Esophagus squamous epithelium (tissue), 4 donors: ENCODE measurements around the gene CREBBP.

ENCODE experiments used
- POLR2A ChIP-seq, 4 donors: fragments of 450-650 bp; IDR thresholded peaks; one replicate each; pipeline ENCODE4 v1.6.1; 2017; ENCODE audit warnings: antibody characterized with exemption in 4 of 4, mild to moderate bottlenecking in 4 of 4, moderate library complexity in 3 of 4
- TF ChIP-seq, protein P1 (sequence below), 6 experiments: fragments of 450-650 bp in 4 of 6; fragments of 200-600 bp in 2 of 6; sonication (generic) in 2 of 6; IDR thresholded peaks; one replicate each; pipeline ENCODE4 v1.5.1; 2016 to 2019; ENCODE audit warnings: antibody characterized with exemption in 6 of 6, mild to moderate bottlenecking in 4 of 6, moderate library complexity in 4 of 6

GRCh38 chr16:3825940-3826339 lies 54.6 kb downstream of the CREBBP start:
- TF ChIP-seq, protein P1, sequence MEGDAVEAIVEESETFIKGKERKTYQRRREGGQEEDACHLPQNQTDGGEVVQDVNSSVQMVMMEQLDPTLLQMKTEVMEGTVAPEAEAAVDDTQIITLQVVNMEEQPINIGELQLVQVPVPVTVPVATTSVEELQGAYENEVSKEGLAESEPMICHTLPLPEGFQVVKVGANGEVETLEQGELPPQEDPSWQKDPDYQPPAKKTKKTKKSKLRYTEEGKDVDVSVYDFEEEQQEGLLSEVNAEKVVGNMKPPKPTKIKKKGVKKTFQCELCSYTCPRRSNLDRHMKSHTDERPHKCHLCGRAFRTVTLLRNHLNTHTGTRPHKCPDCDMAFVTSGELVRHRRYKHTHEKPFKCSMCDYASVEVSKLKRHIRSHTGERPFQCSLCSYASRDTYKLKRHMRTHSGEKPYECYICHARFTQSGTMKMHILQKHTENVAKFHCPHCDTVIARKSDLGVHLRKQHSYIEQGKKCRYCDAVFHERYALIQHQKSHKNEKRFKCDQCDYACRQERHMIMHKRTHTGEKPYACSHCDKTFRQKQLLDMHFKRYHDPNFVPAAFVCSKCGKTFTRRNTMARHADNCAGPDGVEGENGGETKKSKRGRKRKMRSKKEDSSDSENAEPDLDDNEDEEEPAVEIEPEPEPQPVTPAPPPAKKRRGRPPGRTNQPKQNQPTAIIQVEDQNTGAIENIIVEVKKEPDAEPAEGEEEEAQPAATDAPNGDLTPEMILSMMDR (IDR thresholded peaks at IDR 0.05): no peak
- no peak for TF ChIP-seq POLR2A (IDR thresholded peaks at IDR 0.05)
